ENCODE measurements around the gene C1QTNF3. TPM values are rescaled to one million over a fixed set of nuclear protein-coding genes. Genes with fewer than 3 reads are reported as not detected.

The C1QTNF3 gene
- total and polyA plus RNA-seq, 2 of the 8 experiments (the other 6 are each of a cell fraction or from before 2014, with no cell fraction given), result 1.0 to 1.2 TPM

- Histone ChIP-seq H2BK120ac (replicated peaks; ENCODE audit: low read depth, low read length) (no peak overlapping the region), H2AK5ac (ENCODE audit: low read depth, low read length) (no peak overlapping the region), H3K4me1 (replicated peaks in 1 of 4; ENCODE audit: control insufficient read depth in 3 of 4, insufficient read depth in 4 of 4, low read length in 3 of 4) (peaks cover 0 to 15% (median 3%) of the 10 kb centered on the region in 4 experiments; a peak in 2 of 7 replicates), H3K36me3 (ENCODE audit: control insufficient read depth in 2 of 4, insufficient read depth in 4 of 4, low read length in 3 of 4) (no peaks in the 10 kb centered on the region; a peak in 2 of 8 replicates), H3K79me2 (ENCODE audit: control insufficient read depth in 1 of 2, insufficient read depth in 2 of 2, low read length in 2 of 2) (no peaks in the 10 kb centered on the region), H2BK20ac (ENCODE audit: low read length) (no peak overlapping the region; the same call in 1 of the 2 replicates), H3K56ac (replicated peaks; ENCODE audit: insufficient read length, low read depth, low read length) (no peak overlapping the region), H3K14ac (ENCODE audit: insufficient read length) (no peak overlapping the region), H3K9ac (replicated peaks in 1 of 4; ENCODE audit: extremely low read depth in 1 of 4, low read depth in 3 of 4, low read length in 3 of 4) (no peak overlapping the region), H2BK15ac (ENCODE audit: low read length) (no peak overlapping the region), H3K4me3 (ENCODE audit: extremely low read depth in 1 of 4, insufficient read depth in 2 of 4, low read depth in 3 of 4, low read length in 4 of 4) (no peak overlapping the region), H3K27me3 (replicated peaks in 1 of 4; ENCODE audit: control insufficient read depth in 3 of 4, extremely low read depth in 1 of 4, insufficient read depth in 3 of 4, low read length in 3 of 4) (no peaks in the 10 kb centered on the region), H4K91ac (replicated peaks; ENCODE audit: insufficient read length, low read length) (no peak overlapping the region), H3K27ac (ENCODE audit: low read depth, low read length) (no peak overlapping the region), H2AFZ (ENCODE audit: low read length) (no peak overlapping the region), H4K20me1 (replicated peaks in 1 of 2; ENCODE audit: control insufficient read depth in 1 of 2, insufficient read depth in 2 of 2, low read length in 2 of 2) (no peaks in the 10 kb centered on the region), H3K4me2 (ENCODE audit: insufficient read depth in 1 of 2, low read depth in 2 of 2, low read length in 2 of 2) (no peak overlapping the region), H3K18ac (ENCODE audit: extremely low read depth, low read length) (no peak overlapping the region), H2BK5ac (ENCODE audit: low read depth, low read length) (no peak overlapping the region), H3K79me1 (ENCODE audit: low read depth, low read length) (no peaks in the 10 kb centered on the region), H2BK12ac (ENCODE audit: low read depth, low read length) (no peak overlapping the region), H3K9me3 (ENCODE audit: insufficient read depth in 2 of 2, low read depth in 1 of 2, low read length in 1 of 2) (peaks cover 0 to 10% of the 10 kb centered on the region in 2 experiments; a peak in 1 of 4 replicates), H4K5ac (ENCODE audit: insufficient read length, low read depth, low read length) (no peak overlapping the region), H3K4ac (replicated peaks; ENCODE audit: insufficient read length, low read depth, low read length) (no peak overlapping the region), H4K8ac (ENCODE audit: extremely low read depth, insufficient read depth, low read length) (no peak overlapping the region), H3K23me2 (ENCODE audit: low read depth, low read length) (peaks cover 5% of the 10 kb centered on the region), H3K23ac (ENCODE audit: insufficient read length) (no peak overlapping the region)
- 84% methylated on average over 8 of the region's 8 CpGs; no CpG with 5 or more reads in 1 of the 2 experiments for WGBS, 2 experiments (ENCODE audit: extremely low coverage in 1 of 2, insufficient coverage in 1 of 2, insufficient read length in 1 of 2, insufficient replicate concordance in 2 of 2, low coverage in 1 of 2, low lambda C conversion rate in 2 of 2, missing lambda C conversion rate in 1 of 2)
- CTCF ChIA-PET (ENCODE audit: partially characterized antibody), result interaction anchor here (1.0 to 3.9 kb wide), 5 partner anchors 10 to 46 kb away, joined by 3 to 22 read pairs (median 5); partner anchors contain the start of gene RXFP3
- DNase-seq (ENCODE audit: low read depth in 1 of 2, low spot score in 2 of 2) (no peak), FAIRE-seq (no peak)
- POLR2A ChIA-PET (ENCODE audit: partially characterized antibody), result interaction anchor here (1.8 kb wide), 1 partner anchor 10 kb away, joined by 5 read pairs; no protein-coding TSS in a partner anchor
- no peak for TF ChIP-seq CBX8 (IDR thresholded peaks at IDR 0.05; ENCODE audit: borderline replicate concordance, low read depth, low read length)
- TF ChIP-seq ATF3 (IDR thresholded peaks at IDR 0.05; ENCODE audit: insufficient read depth, low read depth, low read length), result no peak
- no peak for TF ChIP-seq RNF2 (IDR thresholded peaks at IDR 0.05; ENCODE audit: borderline replicate concordance, low read depth, low read length, missing control alignments, poor library complexity, severe bottlenecking)
- TF ChIP-seq RAD21 (IDR thresholded peaks at IDR 0.05 in 1 of 2, conservative IDR thresholded peaks at IDR 0.05 in 1 of 2; ENCODE audit: low read depth in 2 of 2, low read length in 2 of 2), result no peak
- TF ChIP-seq TAF1 (IDR thresholded peaks at IDR 0.05; ENCODE audit: low read depth, low read length), result no peak
- TF ChIP-seq POU5F1 (IDR thresholded peaks at IDR 0.05; ENCODE audit: low read depth, low read length), result no peak
- no peak for TF ChIP-seq EP300 (IDR thresholded peaks at IDR 0.05; ENCODE audit: borderline replicate concordance in 1 of 2, low read depth in 2 of 2, low read length in 2 of 2)
- TF ChIP-seq HDAC6 (IDR thresholded peaks at IDR 0.05; ENCODE audit: low read depth, low read length), result no peak
- TF ChIP-seq BRCA1 (IDR thresholded peaks at IDR 0.05; ENCODE audit: low read depth, low read length), result no peak
- no peak for TF ChIP-seq TBP (IDR thresholded peaks at IDR 0.05; ENCODE audit: low read depth, low read length)
- TF ChIP-seq SIX5 (IDR thresholded peaks at IDR 0.05; ENCODE audit: low read depth, low read length), result no peak
Observed at GRCh38 chr5:33981408-33982162, 61.4 kb downstream of the C1QTNF3 start.
